Upper lobe of right lung (tissue), 1 donor: ENCODE measurements around the gene CFAP251. TPM values are rescaled to one million over a fixed set of nuclear protein-coding genes. Genes with fewer than 3 reads are reported as not detected.
"Not testable (repeated sequence)": the region's sequence is repeated elsewhere in the genome, so short reads cannot be mapped to it uniquely, and the experiment has no call there.

Experiments used
- ATAC-seq: fragments of 200-7000 bp; cut with Tn5 transposase; one replicate; pipeline ENCODE4 v1.9.1; 2020; ENCODE audit warnings: mild to moderate bottlenecking, moderate library complexity
- DNase-seq: peaks from one replicate; pipeline ENCODE4 v3.0.0-alpha.2; 2020
- H3K27ac ChIP-seq: fragments of 200-600 bp; one replicate; pipeline ENCODE4 v1.8.0; 2022
- H3K27me3 ChIP-seq: fragments of 200-600 bp; one replicate; pipeline ENCODE4 v1.8.0; 2022; ENCODE audit warnings: mild to moderate bottlenecking
- H3K36me3 ChIP-seq: fragments of 200-600 bp; one replicate; pipeline ENCODE4 v1.8.0; 2022
- H3K4me1 ChIP-seq: fragments of 200-600 bp; one replicate; pipeline ENCODE4 v1.8.0; 2022
- H3K4me3 ChIP-seq: fragments of 200-600 bp; one replicate; pipeline ENCODE4 v1.8.0; 2022; ENCODE audit warnings: mild to moderate bottlenecking
- H3K9me3 ChIP-seq: fragments of 200-600 bp; one replicate; pipeline ENCODE4 v1.8.0; 2022
- intact Hi-C: fragments of 100-400 bp; cut with DNase I; formaldehyde crosslinking; loops from one replicate; pipeline ENCODE4 v1.11.0; 2022
- total RNA-seq: library from RNA; stranded (reverse); fragmentation: NEBNext Ultra II Directional; extraction: Animal tissue kit (Norgen Biotek cat#: 25700); gene quantifications from one replicate; pipeline ENCODE4 v1.2.1, GENCODE V29; 2021
- TF ChIP-seq, protein P1 (sequence below): fragments of 200-600 bp; IDR thresholded peaks from one replicate; pipeline ENCODE4 v1.8.0; 2022; ENCODE audit warnings: antibody characterized with exemption
- donor health status: DM: no; HTN: yes; CAD: no; lungs with severe emphysema.

The CFAP251 gene
- total RNA-seq, 1 donor from 2014 or later: 2.5 TPM

DNA sequence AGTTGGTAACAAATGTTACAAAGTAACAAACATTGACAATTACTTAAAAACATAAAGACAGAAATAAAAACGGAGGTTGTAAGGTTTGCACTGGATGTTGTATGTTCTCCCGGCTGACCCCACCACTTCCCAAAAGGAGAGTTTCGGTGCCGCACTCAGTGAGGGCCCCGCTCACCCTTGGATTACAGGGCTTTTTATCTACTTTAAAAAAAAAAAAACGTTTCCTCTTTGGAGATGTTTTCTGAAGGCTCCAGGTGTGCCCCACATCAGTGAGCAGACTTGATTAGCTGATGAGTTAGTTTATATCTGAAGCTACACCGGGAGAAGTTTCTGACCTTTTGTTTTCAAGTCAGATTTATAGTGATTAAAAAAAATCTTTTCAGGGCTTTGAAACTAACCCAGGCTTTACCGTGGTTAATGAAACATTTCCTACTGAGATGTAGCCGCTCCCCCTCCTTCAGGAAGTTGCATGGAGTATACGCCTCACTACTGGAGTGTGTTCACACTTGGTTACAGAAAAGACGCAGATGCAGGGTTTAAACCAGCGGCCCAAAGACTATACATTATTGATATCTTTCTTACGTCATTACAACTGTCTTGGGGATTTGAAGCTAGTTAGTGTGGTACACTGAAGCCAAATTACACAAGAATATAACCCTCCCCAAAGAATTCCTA lies 65.3 kb downstream of the CFAP251 start:
- H3K9me3 ChIP-seq: no peaks in the 10 kb centered on the region
- no peaks in the 10 kb centered on the region for H3K4me1 ChIP-seq
- ATAC-seq (no peak), DNase-seq (no peak)
- H3K27ac ChIP-seq: no peak overlapping the region
- TF ChIP-seq, protein P1, sequence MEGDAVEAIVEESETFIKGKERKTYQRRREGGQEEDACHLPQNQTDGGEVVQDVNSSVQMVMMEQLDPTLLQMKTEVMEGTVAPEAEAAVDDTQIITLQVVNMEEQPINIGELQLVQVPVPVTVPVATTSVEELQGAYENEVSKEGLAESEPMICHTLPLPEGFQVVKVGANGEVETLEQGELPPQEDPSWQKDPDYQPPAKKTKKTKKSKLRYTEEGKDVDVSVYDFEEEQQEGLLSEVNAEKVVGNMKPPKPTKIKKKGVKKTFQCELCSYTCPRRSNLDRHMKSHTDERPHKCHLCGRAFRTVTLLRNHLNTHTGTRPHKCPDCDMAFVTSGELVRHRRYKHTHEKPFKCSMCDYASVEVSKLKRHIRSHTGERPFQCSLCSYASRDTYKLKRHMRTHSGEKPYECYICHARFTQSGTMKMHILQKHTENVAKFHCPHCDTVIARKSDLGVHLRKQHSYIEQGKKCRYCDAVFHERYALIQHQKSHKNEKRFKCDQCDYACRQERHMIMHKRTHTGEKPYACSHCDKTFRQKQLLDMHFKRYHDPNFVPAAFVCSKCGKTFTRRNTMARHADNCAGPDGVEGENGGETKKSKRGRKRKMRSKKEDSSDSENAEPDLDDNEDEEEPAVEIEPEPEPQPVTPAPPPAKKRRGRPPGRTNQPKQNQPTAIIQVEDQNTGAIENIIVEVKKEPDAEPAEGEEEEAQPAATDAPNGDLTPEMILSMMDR: no peak
- intact Hi-C loops: no loop called here
- no peak overlapping the region for H3K4me3 ChIP-seq
- H3K27me3 ChIP-seq: no peaks in the 10 kb centered on the region
- no peaks in the 10 kb centered on the region for H3K36me3 ChIP-seq

DNA sequence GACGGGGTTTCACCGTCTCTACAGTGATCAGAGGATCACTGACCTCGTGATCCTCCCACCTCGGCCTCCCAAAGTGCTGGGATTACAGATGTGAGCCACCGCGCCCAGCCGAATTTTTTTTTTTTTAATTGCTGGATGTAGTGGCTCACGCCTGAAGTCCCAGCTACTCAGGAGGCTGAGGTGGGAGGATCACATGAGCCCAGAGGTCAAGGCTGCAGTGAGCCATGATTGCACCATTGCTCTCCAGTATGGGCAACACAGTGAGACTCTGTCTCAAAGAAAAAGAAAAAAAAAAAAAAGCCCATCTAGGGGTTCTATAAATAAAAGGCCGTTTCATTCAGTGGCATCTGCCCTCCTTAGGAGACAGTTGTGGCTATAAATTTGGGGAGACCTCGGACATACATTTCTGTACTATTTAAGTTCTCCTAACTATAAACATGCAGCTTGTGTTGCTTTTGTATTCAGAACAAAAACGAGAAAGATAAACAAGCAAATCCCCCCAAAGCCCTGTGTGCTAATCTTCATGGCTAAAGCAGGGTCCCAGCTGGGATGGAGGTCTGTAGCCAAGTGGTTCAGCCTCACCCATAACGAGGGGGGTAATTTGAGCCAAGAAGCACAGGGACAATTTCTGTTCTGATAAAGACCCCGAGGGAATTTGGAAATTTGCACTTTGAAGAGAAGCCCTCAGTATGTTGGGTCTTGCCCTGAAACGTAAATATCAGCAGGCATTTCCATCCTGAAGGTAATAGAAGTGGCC lies 68.3 kb downstream of the CFAP251 start:
- DNase-seq (no peak), ATAC-seq (no peak)
- intact Hi-C loops: no loop called here
- Histone ChIP-seq H3K27me3 (no peaks in the 10 kb centered on the region), H3K9me3 (no peaks in the 10 kb centered on the region), H3K36me3 (no peaks in the 10 kb centered on the region), H3K27ac (no peak overlapping the region), H3K4me3 (no peak overlapping the region), H3K4me1 (peaks cover 3% of the 10 kb centered on the region)
- TF ChIP-seq, protein P1: no peak

DNA sequence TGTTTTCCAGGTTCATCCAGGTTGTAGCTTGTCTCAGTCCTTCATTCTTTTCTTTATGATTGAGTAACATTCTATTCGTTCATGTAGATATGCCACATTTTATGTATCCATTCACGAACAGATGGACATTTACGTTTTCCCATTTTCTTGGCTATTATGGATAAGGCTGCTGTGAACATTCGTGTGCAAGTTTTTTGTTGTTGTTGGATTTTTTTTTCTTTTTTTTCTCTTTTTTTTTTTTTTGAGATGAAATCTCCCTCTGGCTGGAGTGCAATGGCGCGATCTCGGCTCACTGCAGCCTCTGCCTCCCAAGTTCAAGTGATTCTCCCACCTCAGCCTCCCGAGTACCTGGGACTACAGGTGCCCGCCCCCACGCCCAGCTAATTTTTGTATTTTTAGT lies 70.1 kb downstream of the CFAP251 start:
- H3K36me3 ChIP-seq, H3K4me3 ChIP-seq, ATAC-seq, H3K27ac ChIP-seq, H3K4me1 ChIP-seq, H3K27me3 ChIP-seq, DNase-seq, H3K9me3 ChIP-seq, intact Hi-C loops: not testable (repeated sequence)

DNA sequence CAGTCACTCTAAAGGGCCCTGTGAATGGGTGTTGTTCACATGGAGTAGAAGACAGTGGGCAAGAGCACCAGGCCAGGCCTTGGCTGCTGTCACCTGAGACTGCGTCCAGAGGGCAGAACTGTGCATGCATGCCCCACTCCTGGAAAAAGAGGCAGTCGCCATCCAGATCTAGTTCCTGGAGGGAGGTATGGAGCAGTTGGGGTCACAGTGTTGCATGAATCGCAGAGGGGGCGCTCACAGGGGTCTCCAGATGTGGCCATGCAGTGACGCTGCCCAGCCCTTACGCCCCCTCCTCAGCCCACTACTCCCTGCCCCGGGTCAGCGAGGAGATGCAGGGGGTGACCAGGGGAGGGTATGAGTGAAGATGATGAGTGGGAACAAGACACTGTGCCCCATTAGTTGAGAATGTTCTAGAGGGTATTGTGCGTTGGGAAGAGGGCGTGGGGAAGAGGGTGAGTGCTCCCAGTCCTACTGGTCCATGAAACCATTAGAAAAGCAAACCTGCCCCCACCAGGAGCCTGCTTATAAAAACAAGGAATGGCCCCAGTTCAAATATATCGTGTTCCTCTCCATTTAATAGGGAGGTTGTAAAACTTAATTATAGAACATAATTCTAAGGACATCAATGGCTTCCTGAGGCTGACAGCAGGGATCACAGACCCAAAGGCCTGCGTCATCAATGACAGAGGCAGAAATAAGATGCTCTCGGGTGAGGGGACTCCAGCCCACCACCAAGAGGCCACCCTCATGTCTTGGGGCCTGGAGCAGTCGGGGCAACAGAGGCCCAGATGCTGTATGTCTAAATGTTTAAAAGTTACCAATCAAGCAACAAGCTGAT lies 71.1 kb downstream of the CFAP251 start:
- TF ChIP-seq, protein P1: no peak
- Histone ChIP-seq H3K27ac (no peak overlapping the region), H3K27me3 (no peaks in the 10 kb centered on the region), H3K9me3 (no peaks in the 10 kb centered on the region), H3K36me3 (no peaks in the 10 kb centered on the region), H3K4me1 (peaks cover 7% of the 10 kb centered on the region), H3K4me3 (no peak overlapping the region)
- DNase-seq (no peak), ATAC-seq (no peak)
- intact Hi-C loops: no loop called here

DNA sequence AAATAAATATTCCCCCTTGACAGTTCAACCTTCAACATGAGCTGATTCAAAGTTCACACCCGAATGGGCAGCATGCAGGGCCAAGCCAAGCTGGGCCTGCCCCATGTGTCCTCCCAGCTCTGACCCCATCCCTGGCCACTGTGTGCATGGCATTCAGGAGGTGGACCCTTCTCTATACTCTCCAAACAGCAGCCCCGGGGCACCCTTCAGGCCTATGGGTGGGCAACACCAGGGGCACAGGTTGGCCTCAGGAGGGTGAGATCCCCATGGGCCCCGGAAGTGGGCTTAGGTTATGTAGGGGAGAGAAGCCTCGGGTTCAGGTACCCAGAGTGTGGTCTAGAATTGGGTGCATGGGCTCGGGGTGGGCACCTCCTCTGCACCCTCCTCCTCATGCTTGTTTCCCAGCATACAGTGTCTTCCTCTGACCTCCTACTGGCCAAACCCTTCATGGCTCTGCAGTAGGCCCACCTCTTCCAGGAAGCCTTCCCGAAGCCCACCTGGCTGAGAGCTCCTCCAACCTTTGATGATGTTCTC lies 71.8 kb downstream of the CFAP251 start:
- Histone ChIP-seq H3K36me3 (no peaks in the 10 kb centered on the region), H3K4me1 (peaks cover 7% of the 10 kb centered on the region), H3K9me3 (no peaks in the 10 kb centered on the region), H3K27ac (no peak overlapping the region), H3K4me3 (no peak overlapping the region), H3K27me3 (no peaks in the 10 kb centered on the region)
- TF ChIP-seq, protein P1: no peak
- DNase-seq (no peak), ATAC-seq (no peak)
- intact Hi-C loops: no loop called here
